A673 (cell line): ENCODE measurements around the gene ADCY10. TPM values are rescaled to one million over a fixed set of nuclear protein-coding genes. Genes with fewer than 3 reads are reported as not detected.
"Not testable (repeated sequence)": the region's sequence is repeated elsewhere in the genome, so short reads cannot be mapped to it uniquely, and the experiment has no call there.

Source experiments
- BruUV-seq: library from RNA; stranded (reverse); fragments of 400-500 nt; replicated peaks from 2 replicates; lab custom pipeline; 2021; lab: Mats Ljungman, UMichigan
- CTCF ChIA-PET: fragments of 300-600 bp; sonication (Branson Sonifier 250); formaldehyde crosslinking; loops from one replicate; lab custom pipeline; 2022; ENCODE audit warnings: antibody characterized with exemption; lab: Charles Lee
- POLR2A ChIA-PET: fragments of 300-600 bp; sonication (Branson Sonifier 250); formaldehyde crosslinking; loops from one replicate; lab custom pipeline; 2022; ENCODE audit warnings: antibody characterized with exemption; ENCODE audit not compliant: low non-redundant PET; lab: Charles Lee
- DNase-seq: peaks from one replicate; pipeline ENCODE4 v3.0.0-alpha.2; 2015; ENCODE audit warnings: low spot score
- H3K27ac ChIP-seq: fragments of 200-600 bp; sonication (generic); 2 replicates; pipeline ENCODE4 v1.5.1; 2016; ENCODE audit warnings: mixed run types, low read depth, mild to moderate bottlenecking, mixed read lengths, antibody characterized with exemption, low read length; ENCODE audit not compliant: poor library complexity, severe bottlenecking
- H3K27me3 ChIP-seq: fragments of 200-600 bp; sonication (generic); replicated peaks from 2 replicates; pipeline ENCODE4 v1.6.1; 2017; ENCODE audit warnings: mixed run types, low read depth, mild to moderate bottlenecking, mixed read lengths, antibody characterized with exemption, low read length; ENCODE audit not compliant: insufficient read depth, poor library complexity
- H3K36me3 ChIP-seq: fragments of 200-600 bp; sonication (generic); 2 replicates; pipeline ENCODE4 v1.6.1; 2016; ENCODE audit warnings: mixed run types, mild to moderate bottlenecking, mixed read lengths, antibody characterized with exemption, low read length; ENCODE audit not compliant: insufficient read depth, poor library complexity, severe bottlenecking
- H3K4me1 ChIP-seq: fragments of 200-600 bp; sonication (generic); 2 replicates; pipeline ENCODE4 v1.6.1; 2017; ENCODE audit warnings: mixed run types, mild to moderate bottlenecking, mixed read lengths, antibody characterized with exemption, low read length; ENCODE audit not compliant: insufficient read depth, poor library complexity, severe bottlenecking
- H3K4me3 ChIP-seq: fragments of 200-600 bp; sonication (generic); 2 replicates; pipeline ENCODE4 v1.5.1; 2016; ENCODE audit warnings: low read depth, mixed run types, mild to moderate bottlenecking, mixed read lengths, low read length; ENCODE audit not compliant: poor library complexity, severe bottlenecking
- H3K9me3 ChIP-seq: fragments of 200-600 bp; sonication (generic); 2 replicates; pipeline ENCODE4 v1.6.1; 2016; ENCODE audit warnings: mixed run types, low read depth, mild to moderate bottlenecking, mixed read lengths, antibody characterized with exemption, low read length; ENCODE audit not compliant: poor library complexity, severe bottlenecking
- EZH2 ChIP-seq: fragments of 200-600 bp; sonication (generic); IDR thresholded peaks from 2 replicates; pipeline ENCODE4 v1.6.1; 2017; ENCODE audit warnings: borderline replicate concordance, low read depth, mild to moderate bottlenecking, mixed read lengths, antibody characterized with exemption, low read length; ENCODE audit not compliant: poor library complexity, severe bottlenecking
- intact Hi-C: fragments of 100-400 bp; cut with micrococcal nuclease; formaldehyde crosslinking; loops from one replicate; pipeline ENCODE4 v1.10.0; 2022; ENCODE audit not compliant: unreplicated experiment
- total RNA-seq: library from RNA; stranded (reverse); gene quantifications from 2 replicates; pipeline ENCODE4 v1.2.3, GENCODE V29; 2021
- TF ChIP-seq, protein P1 (sequence below): fragments of 300-800, 200-600 bp; sonication (generic); conservative IDR thresholded peaks from 2 replicates; pipeline ENCODE4 v1.5.1; 2017; ENCODE audit warnings: low read depth, mild to moderate bottlenecking, antibody characterized with exemption, low read length, moderate library complexity, mixed read lengths

ADCY10 gene
- total RNA-seq, 1 experiment from 2014 or later: 0.19 TPM

GRCh38 chr1:167832693-167833092 lies 81.2 kb downstream of the ADCY10 start:
- no peak for DNase-seq
- Histone ChIP-seq H3K4me1 (no peaks in the 10 kb centered on the region), H3K9me3 (no peaks in the 10 kb centered on the region), H3K36me3 (no peaks in the 10 kb centered on the region), H3K4me3 (no peak overlapping the region), H3K27ac (no peak overlapping the region), H3K27me3 (no peaks in the 10 kb centered on the region)
- ChIA-PET POLR2A (no interaction called here), CTCF (no interaction called here)
- BruUV-seq: no TSS peak
- intact Hi-C loops: no loop called here
- TF ChIP-seq EZH2: no peak
- TF ChIP-seq, protein P1, sequence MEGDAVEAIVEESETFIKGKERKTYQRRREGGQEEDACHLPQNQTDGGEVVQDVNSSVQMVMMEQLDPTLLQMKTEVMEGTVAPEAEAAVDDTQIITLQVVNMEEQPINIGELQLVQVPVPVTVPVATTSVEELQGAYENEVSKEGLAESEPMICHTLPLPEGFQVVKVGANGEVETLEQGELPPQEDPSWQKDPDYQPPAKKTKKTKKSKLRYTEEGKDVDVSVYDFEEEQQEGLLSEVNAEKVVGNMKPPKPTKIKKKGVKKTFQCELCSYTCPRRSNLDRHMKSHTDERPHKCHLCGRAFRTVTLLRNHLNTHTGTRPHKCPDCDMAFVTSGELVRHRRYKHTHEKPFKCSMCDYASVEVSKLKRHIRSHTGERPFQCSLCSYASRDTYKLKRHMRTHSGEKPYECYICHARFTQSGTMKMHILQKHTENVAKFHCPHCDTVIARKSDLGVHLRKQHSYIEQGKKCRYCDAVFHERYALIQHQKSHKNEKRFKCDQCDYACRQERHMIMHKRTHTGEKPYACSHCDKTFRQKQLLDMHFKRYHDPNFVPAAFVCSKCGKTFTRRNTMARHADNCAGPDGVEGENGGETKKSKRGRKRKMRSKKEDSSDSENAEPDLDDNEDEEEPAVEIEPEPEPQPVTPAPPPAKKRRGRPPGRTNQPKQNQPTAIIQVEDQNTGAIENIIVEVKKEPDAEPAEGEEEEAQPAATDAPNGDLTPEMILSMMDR: no peak

DNA sequence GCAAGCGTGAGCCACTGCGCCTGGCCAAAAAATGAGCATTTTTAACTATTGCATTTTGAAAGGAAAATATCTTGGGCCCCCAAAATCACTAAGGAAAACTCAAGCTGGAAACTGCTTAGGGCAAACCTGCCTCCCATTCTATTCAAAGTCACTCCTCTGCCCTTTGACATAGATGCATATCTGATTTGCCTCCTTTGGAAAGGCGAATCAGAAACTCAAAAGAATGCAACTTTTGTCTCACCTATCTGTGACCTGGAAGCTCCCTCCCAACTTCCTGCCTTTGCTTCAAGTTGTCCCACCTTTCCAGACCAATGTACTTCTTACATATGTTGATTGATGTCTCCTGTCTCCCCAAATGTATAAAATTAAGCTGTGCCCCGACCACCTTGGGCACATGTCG lies 83.3 kb downstream of the ADCY10 start:
- BruUV-seq, POLR2A ChIA-PET, H3K36me3 ChIP-seq, intact Hi-C loops, H3K4me1 ChIP-seq, H3K4me3 ChIP-seq, H3K9me3 ChIP-seq, DNase-seq, H3K27me3 ChIP-seq, H3K27ac ChIP-seq, CTCF ChIA-PET: not testable (repeated sequence)

DNA sequence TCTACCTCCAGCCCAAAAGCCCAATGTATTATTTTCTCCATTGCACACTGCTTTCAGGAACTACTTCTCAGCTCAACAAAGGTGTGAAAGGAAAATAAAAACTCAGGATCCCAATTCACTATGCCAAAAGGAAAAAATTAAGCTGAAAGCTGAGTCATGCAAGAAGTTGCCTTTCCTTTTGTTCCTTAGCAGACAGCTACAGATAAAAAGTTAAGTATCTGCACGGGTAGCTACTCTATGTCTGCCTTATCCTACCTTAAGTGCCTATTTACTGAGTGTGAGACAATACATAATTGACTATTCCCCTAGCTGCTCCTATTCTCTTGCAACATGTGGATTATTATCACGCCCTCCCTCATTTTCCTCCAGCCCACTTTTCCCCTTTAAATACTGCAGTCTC lies 84.1 kb downstream of the ADCY10 start:
- TF ChIP-seq, protein P1: no peak
- no peak for TF ChIP-seq EZH2
- intact Hi-C loops: no loop called here
- CTCF ChIA-PET: no interaction called here
- DNase-seq: no peak
- no peak overlapping the region for H3K4me3 ChIP-seq
- no peaks in the 10 kb centered on the region for H3K9me3 ChIP-seq
- no TSS peak for BruUV-seq
- H3K4me1 ChIP-seq: no peaks in the 10 kb centered on the region
- POLR2A ChIA-PET: no interaction called here
- no peaks in the 10 kb centered on the region for H3K36me3 ChIP-seq
- H3K27ac ChIP-seq: no peak overlapping the region
- no peaks in the 10 kb centered on the region for H3K27me3 ChIP-seq

GRCh38 chr1:167826127-167826526 lies 87.8 kb downstream of the ADCY10 start:
- Histone ChIP-seq H3K9me3 (no peaks in the 10 kb centered on the region), H3K4me1 (no peaks in the 10 kb centered on the region), H3K4me3 (no peak overlapping the region), H3K36me3 (no peaks in the 10 kb centered on the region), H3K27ac (no peak overlapping the region), H3K27me3 (no peaks in the 10 kb centered on the region)
- ChIA-PET CTCF (no interaction called here), POLR2A (no interaction called here)
- TF ChIP-seq, protein P1: no peak
- TF ChIP-seq EZH2: no peak
- intact Hi-C loops: no loop called here
- no TSS peak for BruUV-seq
- DNase-seq: no peak
